HG02571 (cell line): ENCODE measurements around the gene ASPN.

Experiments
- ATAC-seq: cut with Tn5 transposase; IDR thresholded peaks from one replicate; pipeline ENCODE4 v1.9.1; 2021; ENCODE audit warnings: mild to moderate bottlenecking, moderate library complexity; ENCODE audit not compliant: unreplicated experiment

The ASPN gene

DNA sequence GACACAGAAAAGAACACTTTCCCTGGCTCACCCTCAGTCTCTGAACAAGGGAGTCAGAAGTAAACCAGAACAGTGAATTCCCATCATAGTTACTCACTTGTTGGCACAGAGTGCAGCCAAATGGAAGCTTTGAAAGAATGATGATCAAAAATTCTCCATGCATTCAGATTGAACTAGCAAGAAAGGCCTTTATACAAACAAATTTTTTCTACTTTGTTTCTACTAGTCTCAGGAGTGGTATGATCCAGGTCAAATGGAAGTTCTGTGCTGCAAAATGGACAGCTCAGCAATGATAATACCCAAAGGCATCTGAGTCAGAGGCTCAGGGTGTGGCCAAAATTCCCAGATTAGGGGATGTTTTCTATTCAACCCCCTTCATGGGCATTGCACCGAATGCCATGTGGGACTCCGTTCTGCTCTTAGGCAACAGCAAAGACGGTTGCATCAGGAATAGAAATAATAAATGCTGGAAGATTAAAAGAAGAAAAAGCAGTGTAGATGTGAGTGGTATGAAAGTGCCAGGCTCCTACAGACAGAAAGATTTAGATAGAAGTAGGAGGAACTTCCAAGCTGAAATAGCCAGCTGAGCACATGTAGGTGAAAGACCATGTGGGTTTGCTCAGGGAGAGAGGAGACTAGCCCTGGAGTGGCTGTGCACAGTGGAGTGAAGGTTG lies 24.0 kb upstream of the ASPN start:
- ATAC-seq: no peak

DNA sequence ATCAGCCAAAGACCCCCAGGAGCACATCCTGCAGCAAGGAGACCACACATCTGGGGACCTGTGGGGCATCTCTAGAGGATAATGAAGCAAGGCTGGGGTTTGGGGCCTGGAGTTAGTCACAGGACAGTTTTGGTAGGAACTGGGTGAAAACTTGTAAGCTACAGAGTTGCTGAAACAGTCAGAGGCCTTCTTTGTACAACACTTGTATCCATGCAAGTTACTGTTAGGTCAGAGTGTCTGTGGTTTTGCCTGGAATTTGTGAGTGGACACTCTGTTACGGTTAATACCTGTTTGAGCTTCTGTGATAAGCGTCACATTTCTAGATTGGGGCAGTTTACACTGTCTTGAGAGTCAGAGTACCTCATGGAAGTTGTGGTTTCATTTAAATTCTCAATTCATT lies 22.6 kb upstream of the ASPN start:
- ATAC-seq: no peak

DNA sequence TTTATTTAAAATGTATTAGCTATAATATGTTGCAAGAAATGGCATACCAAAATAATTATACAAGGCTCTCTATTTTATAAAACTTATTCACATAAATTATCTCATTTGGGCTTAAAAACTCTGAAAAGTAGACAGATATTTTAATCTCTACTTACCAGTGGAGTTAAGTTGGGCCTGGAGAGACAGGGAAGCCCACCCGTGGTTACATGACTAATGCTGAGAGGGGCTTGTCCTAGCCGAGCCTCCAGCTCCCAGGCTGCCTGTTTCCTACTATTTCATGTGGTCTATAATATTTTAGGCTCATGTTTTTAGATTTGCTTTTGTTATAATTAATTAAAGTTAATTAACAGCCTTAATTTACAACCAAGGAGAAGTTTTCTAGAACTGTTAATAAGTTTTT lies 20.9 kb upstream of the ASPN start:
- ATAC-seq: no peak

DNA sequence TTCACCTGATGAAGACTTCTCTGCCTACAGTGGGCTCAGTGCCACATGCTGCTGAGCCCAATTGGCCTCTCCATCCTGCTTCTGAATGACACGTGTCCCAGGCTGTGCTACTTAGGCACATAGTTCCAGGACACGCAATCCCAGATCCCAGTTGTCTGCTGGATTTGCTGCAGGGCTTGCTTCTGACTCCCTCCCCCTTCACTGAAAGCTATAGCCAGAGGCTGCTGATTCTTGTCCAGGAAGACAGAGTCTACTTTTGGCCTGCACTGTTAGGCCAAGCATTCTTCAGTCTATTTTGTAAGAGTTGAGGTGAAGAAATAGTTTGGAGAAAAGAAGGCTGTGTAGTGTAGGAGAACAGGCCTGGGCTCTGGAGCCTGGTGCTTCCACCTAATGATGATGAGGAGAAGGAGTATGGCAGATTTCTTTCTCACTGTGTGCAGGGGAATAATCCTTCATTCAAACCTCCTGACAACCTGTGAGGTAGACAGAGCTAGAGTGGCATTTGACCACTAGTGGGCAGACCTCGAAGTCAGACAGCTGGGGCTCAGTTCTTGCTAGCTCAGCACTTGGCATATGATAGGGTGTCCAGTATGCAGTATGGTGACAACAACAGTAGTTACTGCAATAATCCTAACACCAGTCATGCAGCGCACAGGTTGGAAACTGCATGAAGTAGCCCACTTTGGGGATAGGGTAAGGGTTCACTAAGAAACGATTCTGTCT lies 19.5 kb upstream of the ASPN start:
- ATAC-seq: no peak

DNA sequence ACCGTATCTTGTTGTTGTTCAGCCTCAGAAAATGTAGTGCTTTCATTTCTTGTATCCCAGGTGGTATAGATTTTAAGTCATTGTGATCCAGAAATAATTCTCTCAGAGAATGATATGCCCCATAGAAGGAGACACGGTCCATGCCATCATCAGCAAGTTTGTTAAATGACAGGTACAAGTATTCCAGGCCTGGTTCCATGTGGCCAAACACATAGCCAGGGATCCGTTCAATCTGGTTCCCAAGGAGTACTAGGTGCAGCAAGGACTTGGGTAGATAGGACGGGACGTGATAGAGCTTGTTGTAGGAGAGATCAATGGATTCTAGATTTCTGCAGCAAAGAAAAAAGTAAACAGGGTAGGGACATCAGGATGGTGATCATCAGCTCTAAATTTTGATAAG lies 18.4 kb upstream of the ASPN start:
- no peak for ATAC-seq

DNA sequence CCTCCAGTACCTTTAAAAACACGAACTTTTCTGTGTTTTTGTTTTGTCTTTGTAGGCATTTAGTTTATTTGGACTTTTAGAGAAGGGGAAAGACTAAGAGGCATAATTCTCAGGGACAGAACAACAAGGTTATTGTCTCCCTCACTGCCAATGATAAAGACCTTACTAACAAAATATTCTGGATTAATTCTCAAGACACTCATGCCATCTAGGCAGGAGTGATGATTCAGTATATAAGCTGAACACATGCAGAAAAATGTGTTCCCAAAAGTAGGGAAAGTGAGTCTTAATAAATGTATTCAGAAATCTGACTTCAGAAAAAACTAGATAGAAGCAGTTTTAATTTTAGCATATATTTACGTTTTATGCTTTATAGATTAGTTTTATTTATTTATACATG lies 17.4 kb upstream of the ASPN start:
- ATAC-seq: no peak

DNA sequence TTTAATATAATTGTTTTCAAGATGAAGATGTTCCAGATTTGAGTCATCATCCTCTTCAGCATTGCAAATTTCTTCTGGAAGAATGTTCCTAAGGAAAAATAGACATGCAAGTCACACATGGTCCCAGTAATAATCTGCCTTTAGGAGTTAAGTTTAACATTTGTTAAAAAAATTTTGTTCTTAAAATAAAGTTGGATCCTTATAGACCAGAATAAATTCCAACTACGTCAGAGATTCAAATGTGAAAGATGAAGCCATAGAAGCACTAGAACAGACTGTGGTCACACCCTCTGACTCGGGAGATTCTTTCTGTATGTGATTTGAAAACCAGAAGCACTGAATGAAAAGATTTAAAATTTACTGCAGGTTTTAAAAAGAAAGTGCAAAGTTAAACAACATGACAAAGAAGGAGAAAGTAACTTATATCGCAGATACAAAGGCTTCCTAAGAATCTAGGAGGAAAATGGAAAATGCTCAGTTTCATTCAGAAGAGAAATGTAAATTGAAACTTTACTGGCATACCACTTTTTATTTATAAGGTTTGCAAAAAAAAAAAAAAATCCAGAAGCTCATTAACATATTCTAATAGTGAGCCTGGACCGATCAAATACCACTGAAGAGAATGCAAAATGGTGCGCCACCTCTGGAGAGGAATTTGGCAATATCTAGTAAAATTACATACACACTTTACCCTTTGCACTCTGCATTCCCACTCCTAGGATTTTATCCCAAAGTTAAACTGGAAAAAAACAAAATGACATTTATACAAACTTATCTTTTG lies 14.3 kb upstream of the ASPN start:
- ATAC-seq: no peak

DNA sequence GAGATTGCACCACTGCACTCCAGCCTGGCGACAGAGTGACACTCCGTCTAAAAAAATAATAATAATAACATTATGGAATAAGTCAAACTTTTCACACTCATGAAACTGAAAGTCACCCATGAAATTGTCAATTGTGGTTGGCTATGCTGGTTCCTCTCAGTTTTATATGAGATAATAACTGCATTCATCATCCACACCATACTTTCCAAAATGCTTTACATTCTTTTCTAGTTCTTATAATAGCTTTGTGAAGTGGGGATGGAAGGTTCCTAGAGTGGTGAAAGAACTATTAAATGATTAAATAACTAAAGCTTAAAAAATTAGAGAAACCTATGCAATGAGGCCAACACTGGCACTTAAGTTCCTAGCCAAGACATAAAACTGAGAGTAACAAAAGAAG lies 12.6 kb upstream of the ASPN start:
- no peak for ATAC-seq

DNA sequence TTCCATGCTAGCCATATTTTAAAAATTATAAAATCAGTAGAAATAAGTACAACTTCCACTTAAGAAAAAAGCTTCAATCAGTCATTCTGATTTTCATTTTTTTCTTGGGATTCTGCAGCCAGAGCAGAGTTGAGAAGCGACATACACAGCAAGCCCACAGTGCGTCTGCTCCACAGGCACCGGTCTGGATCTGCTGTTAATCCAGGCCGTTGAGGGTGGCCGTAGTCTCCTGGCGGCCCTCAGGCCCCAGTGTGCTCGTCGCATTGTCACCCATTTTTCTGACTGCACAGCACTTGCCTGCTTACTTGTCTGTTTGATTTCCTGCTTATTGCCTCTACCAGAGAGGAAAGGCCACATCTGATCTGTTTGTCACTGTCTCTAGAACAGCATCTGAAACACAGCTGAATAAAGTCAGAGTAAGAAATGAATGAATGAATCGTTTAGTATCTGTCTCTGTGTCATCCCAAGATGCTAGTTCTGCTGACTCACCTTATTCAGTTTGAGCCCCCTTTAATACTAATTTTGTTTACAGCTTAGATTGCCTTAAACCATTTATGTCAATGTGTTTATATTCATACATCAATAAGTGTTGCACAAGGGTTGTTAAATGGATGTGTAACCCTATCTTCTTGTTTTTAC lies 11.6 kb upstream of the ASPN start:
- no peak for ATAC-seq

DNA sequence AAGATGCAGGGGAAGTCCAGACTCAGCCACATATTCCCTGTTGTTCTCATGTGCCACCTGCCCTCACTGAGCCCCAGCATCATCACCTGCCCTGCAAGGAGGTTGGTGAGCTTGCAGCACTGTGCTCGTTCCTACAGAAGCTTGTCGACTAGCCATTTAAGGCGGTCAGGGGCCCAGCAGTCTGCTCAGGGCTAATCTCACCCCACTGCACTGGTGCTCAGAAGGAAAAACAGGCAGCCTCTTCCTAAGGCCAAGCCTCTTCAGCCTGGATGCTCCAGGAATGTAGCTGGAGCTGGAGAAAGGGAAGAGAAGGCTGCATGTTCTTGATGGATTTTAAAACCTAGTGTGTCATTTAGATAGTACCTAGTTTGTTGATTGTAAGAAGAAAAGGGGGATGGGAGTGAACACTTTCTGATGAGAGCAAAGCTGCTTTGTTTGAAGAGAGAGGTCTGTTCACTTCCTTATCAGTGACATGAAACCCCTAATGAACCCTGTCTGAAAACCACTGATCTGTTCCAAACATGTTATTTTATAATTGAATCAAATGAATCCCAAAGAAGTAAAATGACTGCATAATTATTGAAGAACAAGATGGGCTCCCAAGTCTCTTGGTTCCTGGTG lies 10.6 kb upstream of the ASPN start:
- ATAC-seq: no peak

DNA sequence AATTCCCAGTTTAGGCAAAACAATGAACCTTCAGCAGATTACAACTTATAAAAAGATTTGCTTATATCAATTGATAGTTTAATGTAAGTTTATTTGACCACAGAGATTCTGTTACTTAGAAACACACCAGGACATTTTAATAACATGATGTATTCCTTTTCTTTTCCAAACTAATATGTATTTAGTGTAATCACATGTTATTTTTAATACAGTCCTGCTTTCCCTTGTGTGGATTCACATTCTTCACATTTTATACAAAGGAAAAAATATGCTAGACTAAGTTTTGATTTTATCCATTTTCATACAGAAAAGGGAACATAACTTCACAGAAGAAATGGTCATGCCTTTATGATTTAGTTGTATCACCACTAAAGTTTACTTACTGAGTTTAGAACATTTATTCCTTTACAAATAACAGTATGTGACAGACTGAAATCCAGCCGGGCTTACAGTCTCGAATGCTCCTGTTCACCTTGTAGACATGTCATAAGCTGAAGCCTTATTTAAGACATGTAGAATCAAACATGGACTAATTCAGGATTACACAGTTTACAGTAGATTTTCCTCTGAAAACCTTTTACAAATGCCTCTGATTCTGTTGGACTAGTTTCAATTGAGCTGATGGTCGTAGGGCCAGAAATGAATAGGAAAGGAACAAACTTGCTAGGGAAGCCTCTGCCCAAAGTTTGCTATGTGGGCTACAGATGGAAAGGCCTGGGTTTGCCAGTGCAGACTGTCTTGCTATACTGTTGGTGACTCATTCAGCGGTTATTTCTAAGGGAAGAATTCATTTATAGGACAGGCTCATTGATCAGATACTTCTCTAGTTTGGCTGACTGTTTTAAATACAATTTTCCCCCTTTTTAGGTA lies 6.6 kb upstream of the ASPN start:
- ATAC-seq: no peak

DNA sequence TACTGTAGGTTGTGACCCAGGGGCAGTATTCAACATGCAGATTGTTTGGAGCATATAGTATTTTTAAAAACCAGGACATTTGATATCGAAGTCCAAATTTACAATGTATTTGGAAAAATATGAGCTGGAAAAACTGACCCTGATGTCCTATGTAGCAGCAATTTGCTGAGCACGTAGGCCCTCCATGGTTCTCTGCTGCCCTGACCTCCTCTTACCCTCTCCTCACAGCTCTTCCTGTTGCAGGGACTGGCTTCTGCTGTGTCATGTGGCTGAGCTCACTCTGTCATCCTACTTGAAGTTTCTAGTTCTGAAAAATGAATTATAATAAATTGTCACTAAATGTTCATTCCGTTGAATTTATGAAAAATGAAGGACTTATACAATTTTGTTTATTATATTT lies 4.1 kb upstream of the ASPN start:
- ATAC-seq: no peak

DNA sequence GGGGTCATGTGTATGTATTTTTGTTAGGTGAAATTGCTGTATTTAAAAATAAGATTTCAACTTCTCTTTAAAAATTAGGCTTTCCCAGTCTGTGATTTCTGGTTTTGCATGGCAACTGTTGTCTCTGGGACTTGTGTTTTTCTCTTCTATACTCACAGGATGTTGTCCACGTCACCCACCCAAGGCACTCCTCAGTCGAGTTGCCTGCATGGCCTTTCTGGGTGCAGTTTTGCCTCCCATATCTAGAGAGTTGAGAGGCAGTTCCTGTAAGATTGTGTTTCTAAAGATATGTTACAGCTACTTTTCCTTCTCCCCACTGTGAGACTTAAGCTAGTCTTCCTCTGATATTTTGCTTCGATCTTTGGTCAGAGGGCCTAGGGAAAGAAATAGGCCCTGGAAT lies 2.3 kb upstream of the ASPN start:
- ATAC-seq: no peak

DNA sequence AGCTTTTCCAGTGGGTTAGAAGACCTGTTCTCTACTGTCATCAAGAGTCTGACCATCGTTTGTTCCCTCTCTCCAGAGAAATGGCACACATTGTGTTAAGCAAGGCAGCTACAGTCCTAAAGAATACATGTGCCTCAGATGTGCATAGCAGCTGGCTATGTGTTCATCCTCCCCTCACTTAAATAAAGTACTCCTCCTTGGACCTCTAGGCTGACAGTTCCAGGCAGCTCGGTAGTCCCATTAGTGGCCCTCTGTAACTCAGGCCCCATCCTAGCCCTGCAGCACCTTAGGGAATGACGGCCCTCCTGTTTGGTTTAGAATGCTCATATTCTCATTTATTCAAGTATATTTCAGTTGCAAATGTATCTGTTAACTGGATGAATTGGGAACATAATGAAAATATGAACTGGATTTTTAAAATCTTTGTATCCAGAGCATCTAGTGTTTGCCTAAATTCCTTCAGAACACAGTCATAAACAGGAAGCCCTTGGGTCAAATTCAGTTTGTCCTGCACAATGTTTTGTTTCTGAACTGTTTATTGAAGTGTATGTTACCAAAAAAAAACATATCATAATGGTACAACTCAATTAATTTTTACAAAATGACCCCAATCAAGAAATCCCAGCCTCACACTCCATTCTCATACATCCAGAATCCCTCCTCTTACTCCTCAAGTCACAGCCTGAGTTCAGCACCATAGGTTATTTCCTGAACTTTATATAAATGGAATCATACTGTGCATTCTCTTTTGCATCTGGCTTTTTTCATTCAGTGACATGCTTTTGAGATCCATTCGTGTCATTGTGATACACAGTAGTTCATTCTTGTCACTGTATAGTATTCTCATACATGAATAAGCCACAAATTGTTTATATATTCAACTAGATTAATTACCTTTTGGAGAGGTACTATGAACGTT lies 1.6 kb upstream of the ASPN start:
- ATAC-seq: no peak

DNA sequence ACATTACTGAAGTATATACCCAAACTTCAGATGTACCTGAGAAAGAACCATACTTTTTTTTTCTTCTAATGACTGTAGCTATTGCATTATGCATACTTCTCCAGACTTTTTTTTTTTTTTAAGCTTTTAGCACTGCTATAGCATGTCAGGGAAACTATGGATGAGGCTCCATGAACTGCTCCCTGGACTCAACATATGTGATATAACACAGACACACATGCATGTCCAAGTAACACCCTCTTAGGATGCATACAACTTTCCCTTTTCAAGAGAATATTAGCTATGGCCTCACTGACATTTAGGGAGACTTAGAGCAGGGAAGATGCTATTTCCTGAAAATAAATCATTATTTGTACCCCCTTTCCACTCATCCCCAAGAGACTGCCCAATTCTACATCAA lies 499 bp upstream of the ASPN start:
- no peak for ATAC-seq

DNA sequence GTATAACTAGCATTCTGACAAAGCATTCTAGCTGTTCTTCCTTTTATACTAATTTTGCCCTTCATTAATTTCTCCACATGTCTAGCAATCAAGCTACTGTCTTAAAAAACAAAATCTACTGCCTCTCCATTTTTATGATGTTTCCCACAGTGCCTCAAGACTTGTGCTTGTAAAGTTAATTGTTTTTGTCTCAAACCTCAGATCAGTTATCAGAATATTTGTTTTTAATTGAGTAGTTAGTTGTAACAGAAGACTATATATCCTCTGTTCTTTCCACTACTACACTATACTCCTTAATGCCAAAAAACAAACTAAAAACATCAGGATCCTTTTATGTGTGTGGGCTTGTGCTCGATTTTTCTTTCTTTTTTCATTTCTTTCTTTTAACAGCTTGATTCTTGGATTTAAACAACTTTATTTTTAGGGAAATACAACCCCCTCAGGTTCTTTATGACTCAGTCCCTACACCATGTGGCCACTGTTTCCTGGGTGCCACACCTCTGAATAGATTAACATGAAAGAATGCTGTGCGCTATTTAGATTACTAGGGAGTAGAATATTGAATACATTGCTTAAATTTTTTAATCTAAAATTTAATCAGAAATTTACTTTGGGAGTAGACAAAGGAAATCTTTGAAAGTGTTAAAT lies 1.2 kb downstream of the ASPN start:
- no peak for ATAC-seq

DNA sequence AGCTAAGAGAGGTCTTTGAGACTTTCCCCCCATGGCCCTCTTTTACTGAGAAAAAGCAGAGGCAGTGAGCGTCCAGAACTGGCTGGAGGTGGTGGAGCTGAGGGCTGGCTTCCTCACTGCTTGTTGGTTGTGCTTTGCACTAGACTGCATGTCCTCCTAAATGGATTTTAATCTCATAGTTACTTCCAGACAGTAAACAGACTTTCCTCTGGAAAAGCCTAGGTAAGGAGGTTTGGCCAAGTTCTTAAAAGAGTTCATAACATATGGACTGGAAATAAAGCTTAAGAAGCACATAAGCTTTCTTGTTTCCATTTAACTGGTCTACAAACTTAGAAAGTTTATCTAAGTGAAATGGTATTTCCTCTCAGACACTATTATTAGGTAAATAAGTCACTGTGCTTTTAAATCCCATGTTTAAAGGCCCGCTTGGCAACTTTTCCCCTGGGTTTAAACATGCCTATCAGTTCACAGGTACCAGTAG lies 2.0 kb downstream of the ASPN start:
- ATAC-seq: no peak

DNA sequence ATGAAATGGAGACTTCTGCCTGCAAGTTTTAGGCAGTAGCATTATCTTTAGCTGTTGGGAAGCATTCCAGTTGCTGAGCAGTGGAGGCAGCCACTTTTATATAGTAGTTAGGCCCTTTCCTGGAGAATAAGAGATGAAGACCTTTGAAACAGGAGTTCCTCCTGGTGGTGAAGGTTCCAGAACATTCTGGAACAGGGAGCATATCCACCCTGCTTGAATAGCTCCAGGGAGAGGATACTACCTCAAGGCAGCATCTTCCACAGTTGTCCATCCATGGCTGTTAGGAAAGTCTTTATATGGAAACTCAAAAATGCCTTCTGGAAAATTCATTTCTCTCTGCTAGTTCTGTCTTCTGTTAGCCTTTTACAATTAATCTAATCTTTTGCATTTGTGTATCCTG lies 3.0 kb downstream of the ASPN start:
- ATAC-seq: no peak

DNA sequence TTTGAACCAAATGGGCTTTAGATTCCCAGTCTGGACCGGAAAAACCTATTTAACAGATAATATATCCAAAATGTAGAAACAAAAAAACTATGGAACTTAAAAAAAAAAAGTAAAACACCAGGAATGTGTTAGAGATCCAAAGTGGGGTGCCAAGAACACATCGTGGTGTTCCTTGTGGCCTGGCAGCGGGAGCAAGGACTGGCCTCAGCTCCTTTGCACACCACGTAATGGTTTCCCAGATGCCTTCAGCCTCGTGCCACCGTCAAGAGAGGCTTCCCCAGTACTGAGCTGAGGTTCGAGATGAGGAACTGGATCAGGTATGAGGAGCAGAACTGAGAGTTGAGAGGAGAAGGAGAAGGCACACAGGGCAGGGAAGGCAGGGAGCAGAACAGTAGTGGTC lies 3.5 kb downstream of the ASPN start:
- ATAC-seq: no peak
